H9 (cell line): Measurements from ENCODE around the gene STT3B. TPM values are rescaled to one million over a fixed set of nuclear protein-coding genes. Genes with fewer than 3 reads are reported as not detected.

Experiments
- DNase-seq: peaks from one replicate; pipeline ENCODE4 v3.0.0-alpha.2; 2017
- H2AFZ ChIP-seq: one replicate; pipeline ENCODE4 v1.6.1; 2013; ENCODE audit warnings: mild to moderate bottlenecking, low read length, control low read depth, moderate library complexity
- H2AK5ac ChIP-seq: 2 replicates; pipeline ENCODE4 v1.6.1; 2013; ENCODE audit warnings: low read length, control low read depth, mixed read lengths; ENCODE audit not compliant: insufficient read length
- H2BK120ac ChIP-seq: one replicate; pipeline ENCODE4 v1.6.1; 2013; ENCODE audit warnings: low read depth, mild to moderate bottlenecking, low read length, control low read depth, inconsistent platforms; ENCODE audit not compliant: poor library complexity, severe bottlenecking
- H2BK12ac ChIP-seq: 2 replicates; pipeline ENCODE4 v1.6.1; 2013; ENCODE audit warnings: low read length, control low read depth, mixed read lengths, low read depth; ENCODE audit not compliant: insufficient read length
- H2BK15ac ChIP-seq: 2 replicates; pipeline ENCODE4 v1.6.1; 2013; ENCODE audit warnings: low read depth, low read length, control low read depth
- H2BK20ac ChIP-seq: one replicate; pipeline ENCODE4 v1.6.1; 2013; ENCODE audit warnings: low read depth, mild to moderate bottlenecking, low read length, control low read depth, inconsistent platforms; ENCODE audit not compliant: poor library complexity, severe bottlenecking
- H2BK5ac ChIP-seq: 2 replicates; pipeline ENCODE4 v1.6.1; 2013; ENCODE audit warnings: low read length, control low read depth, mixed read lengths; ENCODE audit not compliant: insufficient read length
- H3K14ac ChIP-seq: 2 replicates; pipeline ENCODE4 v1.6.1; 2013; ENCODE audit warnings: low read length, control low read depth; ENCODE audit not compliant: insufficient read depth
- H3K18ac ChIP-seq: 2 replicates; pipeline ENCODE4 v1.6.1; 2013; ENCODE audit warnings: low read depth, mild to moderate bottlenecking, mixed read lengths, low read length, control low read depth; ENCODE audit not compliant: insufficient read length
- H3K23ac ChIP-seq: 2 replicates; pipeline ENCODE4 v1.6.1; 2013; ENCODE audit warnings: low read length, control low read depth, mixed read lengths, low read depth; ENCODE audit not compliant: insufficient read length
- H3K23me2 ChIP-seq: 2 replicates; pipeline ENCODE4 v1.6.1; 2013; ENCODE audit warnings: low read depth, mild to moderate bottlenecking, mixed read lengths, low read length, control low read depth; ENCODE audit not compliant: insufficient read length, poor library complexity, severe bottlenecking
- H3K27ac ChIP-seq: 2 replicates; pipeline ENCODE4 v1.5.1; 2013; ENCODE audit warnings: low read length, control low read depth, mixed read lengths, low read depth; ENCODE audit not compliant: insufficient read length
- H3K27me3 ChIP-seq: 2 replicates; pipeline ENCODE4 v1.6.1; 2013; ENCODE audit warnings: low read length, control low read depth, inconsistent platforms; ENCODE audit not compliant: insufficient read depth
- H3K4ac ChIP-seq: 2 replicates; pipeline ENCODE4 v1.6.1; 2013; ENCODE audit warnings: low read depth, mild to moderate bottlenecking, control low read depth, inconsistent platforms, low read length, moderate library complexity
- H3K4me1 ChIP-seq: 2 replicates; pipeline ENCODE4 v1.6.1; 2013; ENCODE audit warnings: low read length, control low read depth, inconsistent platforms; ENCODE audit not compliant: insufficient read depth
- H3K4me2 ChIP-seq: 2 replicates; pipeline ENCODE4 v1.6.1; 2013; ENCODE audit warnings: low read length, control low read depth, mixed read lengths; ENCODE audit not compliant: insufficient read length, insufficient read depth
- H3K56ac ChIP-seq: 2 replicates; pipeline ENCODE4 v1.6.1; 2013; ENCODE audit warnings: low read depth, mild to moderate bottlenecking, mixed read lengths, low read length, control low read depth; ENCODE audit not compliant: insufficient read length
- H3K79me1 ChIP-seq: 2 replicates; pipeline ENCODE4 v1.6.1; 2013; ENCODE audit warnings: low read depth, mild to moderate bottlenecking, moderate library complexity, low read length, control low read depth, inconsistent platforms; ENCODE audit not compliant: insufficient read depth, poor library complexity, severe bottlenecking
- H3K79me2 ChIP-seq: 2 replicates; pipeline ENCODE4 v1.6.1; 2013; ENCODE audit warnings: low read length, control low read depth, inconsistent platforms; ENCODE audit not compliant: insufficient read depth
- H3K9ac ChIP-seq: 2 replicates; pipeline ENCODE4 v1.6.1; 2013; ENCODE audit warnings: low read length, control low read depth, mixed read lengths; ENCODE audit not compliant: insufficient read length; ENCODE audit errors: extremely low read depth
- H3K9me3 ChIP-seq: one replicate; pipeline ENCODE4 v1.6.1; 2013; ENCODE audit warnings: low read depth, low read length, inconsistent platforms; ENCODE audit not compliant: control insufficient read depth
- H3T11ph ChIP-seq: one replicate; pipeline ENCODE4 v1.6.1; 2013; ENCODE audit warnings: mild to moderate bottlenecking, low read length, control low read depth, inconsistent platforms
- H4K20me1 ChIP-seq: one replicate; pipeline ENCODE4 v1.6.1; 2013; ENCODE audit not compliant: control insufficient read depth, insufficient read length, insufficient read depth
- H4K5ac ChIP-seq: 2 replicates; pipeline ENCODE4 v1.6.1; 2013; ENCODE audit warnings: low read depth, mild to moderate bottlenecking, mixed read lengths, low read length, control low read depth; ENCODE audit not compliant: insufficient read length
- H4K8ac ChIP-seq: replicated peaks from 2 replicates; pipeline ENCODE4 v1.6.1; 2013; ENCODE audit warnings: low read length, control low read depth, mixed read lengths, low read depth; ENCODE audit not compliant: insufficient read length
- H4K91ac ChIP-seq: 2 replicates; pipeline ENCODE4 v1.6.1; 2013; ENCODE audit warnings: low read depth, mild to moderate bottlenecking, moderate library complexity, mixed read lengths, low read length, control low read depth; ENCODE audit not compliant: insufficient read length
- H3K27ac Mint-ChIP-seq, 3 experiments: 2 replicates in 2 of 3; 3 replicates in 1 of 3; pipeline ENCODE4 v1.8.0; 2020 to 2021; ENCODE audit warnings: mixed read lengths in 3 of 3, mild to moderate bottlenecking in 1 of 3, moderate library complexity in 1 of 3
- H3K27me3 Mint-ChIP-seq: 2 replicates; pipeline ENCODE4 v1.8.0; 2021; ENCODE audit warnings: low read depth, mild to moderate bottlenecking, moderate library complexity, mixed read lengths
- H3K36me3 Mint-ChIP-seq, 3 experiments: 2 replicates in 2 of 3; 3 replicates in 1 of 3; pipeline ENCODE4 v1.8.0; 2020 to 2021; ENCODE audit warnings: low read depth in 3 of 3, mixed read lengths in 3 of 3; ENCODE audit not compliant: insufficient read depth in 1 of 3
- H3K4me1 Mint-ChIP-seq, 2 experiments: 2 replicates each; pipeline ENCODE4 v1.8.0; 2020; ENCODE audit warnings: mixed read lengths in 2 of 2
- H3K4me3 Mint-ChIP-seq, 2 experiments: 2 replicates in 1 of 2; 3 replicates in 1 of 2; pipeline ENCODE4 v1.8.0; 2020 to 2021; ENCODE audit warnings: mild to moderate bottlenecking in 2 of 2, mixed read lengths in 2 of 2, moderate library complexity in 1 of 2
- H3K9me3 Mint-ChIP-seq, 2 experiments: 2 replicates in 1 of 2; 3 replicates in 1 of 2; pipeline ENCODE4 v1.8.0; 2020; ENCODE audit warnings: mild to moderate bottlenecking in 2 of 2, mixed read lengths in 2 of 2, moderate library complexity in 1 of 2
- WGBS: extraction: QIAGEN DNeasy Blood & Tissue Kit; methylation state at CpG from one replicate; pipeline ENCODE4 v1.1.7; 2013; ENCODE audit warnings: missing lambda C conversion rate, low lambda C conversion rate, mixed read lengths; ENCODE audit not compliant: insufficient read length; ENCODE audit errors: extremely low coverage; 5-methylcytosine and 5-hydroxymethylcytosine counted together
- total RNA-seq: library from RNA; stranded (reverse); gene quantifications from 2 replicates; pipeline ENCODE4 v1.2.1, GENCODE V29; 2021
- TF ChIP-seq, protein P1 (sequence below): fragments of 200-600 bp; sonication (generic); conservative IDR thresholded peaks from 3 replicates; pipeline ENCODE4 v1.8.0; 2021; ENCODE audit warnings: antibody characterized with exemption, mild to moderate bottlenecking

The STT3B gene
- total RNA-seq, 1 experiment from 2014 or later, result 79.9 TPM

- H3K79me2 ChIP-seq, result no peaks in the 10 kb centered on the region
- H3K27me3 Mint-ChIP-seq, result no peaks in the 10 kb centered on the region
- WGBS, result no CpG with 5 or more reads among the region's 2 CpGs
Measured at GRCh38 chr3:31515486-31516284, 17.0 kb upstream of the STT3B start.

More at GRCh38 chr3:31515486-31516284, 17.0 kb upstream of the STT3B start:
- Histone ChIP-seq H4K91ac (no peak overlapping the region), H3T11ph (no peak overlapping the region), H2BK5ac (no peak overlapping the region), H4K8ac (no peak overlapping the region), H3K79me1 (no peaks in the 10 kb centered on the region), H3K27ac (no peak overlapping the region), H3K23ac (no peak overlapping the region), H2BK120ac (no peak overlapping the region), H4K20me1 (no peaks in the 10 kb centered on the region), H3K4me1 (no peaks in the 10 kb centered on the region), H3K27me3 (no peaks in the 10 kb centered on the region), H3K9me3 (no peaks in the 10 kb centered on the region), H3K56ac (no peak overlapping the region), H3K9ac (no peak overlapping the region), H2AFZ (no peak overlapping the region), H3K4ac (no peak overlapping the region), H3K18ac (no peak overlapping the region), H3K23me2 (no peaks in the 10 kb centered on the region), H2AK5ac (no peak overlapping the region), H4K5ac (no peak overlapping the region), H2BK20ac (no peak overlapping the region), H2BK15ac (no peak overlapping the region), H2BK12ac (no peak overlapping the region), H3K4me2 (no peak overlapping the region), H3K14ac (no peak overlapping the region)
- TF ChIP-seq, protein P1, sequence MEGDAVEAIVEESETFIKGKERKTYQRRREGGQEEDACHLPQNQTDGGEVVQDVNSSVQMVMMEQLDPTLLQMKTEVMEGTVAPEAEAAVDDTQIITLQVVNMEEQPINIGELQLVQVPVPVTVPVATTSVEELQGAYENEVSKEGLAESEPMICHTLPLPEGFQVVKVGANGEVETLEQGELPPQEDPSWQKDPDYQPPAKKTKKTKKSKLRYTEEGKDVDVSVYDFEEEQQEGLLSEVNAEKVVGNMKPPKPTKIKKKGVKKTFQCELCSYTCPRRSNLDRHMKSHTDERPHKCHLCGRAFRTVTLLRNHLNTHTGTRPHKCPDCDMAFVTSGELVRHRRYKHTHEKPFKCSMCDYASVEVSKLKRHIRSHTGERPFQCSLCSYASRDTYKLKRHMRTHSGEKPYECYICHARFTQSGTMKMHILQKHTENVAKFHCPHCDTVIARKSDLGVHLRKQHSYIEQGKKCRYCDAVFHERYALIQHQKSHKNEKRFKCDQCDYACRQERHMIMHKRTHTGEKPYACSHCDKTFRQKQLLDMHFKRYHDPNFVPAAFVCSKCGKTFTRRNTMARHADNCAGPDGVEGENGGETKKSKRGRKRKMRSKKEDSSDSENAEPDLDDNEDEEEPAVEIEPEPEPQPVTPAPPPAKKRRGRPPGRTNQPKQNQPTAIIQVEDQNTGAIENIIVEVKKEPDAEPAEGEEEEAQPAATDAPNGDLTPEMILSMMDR, result no peak
- no peak for DNase-seq
- Mint-ChIP-seq H3K27ac (no peak overlapping the region), H3K36me3 (no peaks in the 10 kb centered on the region; a peak in 1 of 7 replicates), H3K9me3 (no peaks in the 10 kb centered on the region), H3K4me1 (peaks cover 3% of the 10 kb centered on the region in 2 experiments; a peak in 2 of 4 replicates), H3K4me3 (no peak overlapping the region)
